Right cardiac atrium (tissue), 5 donors: ENCODE data around the gene GGT6. TPM values are rescaled to one million over a fixed set of nuclear protein-coding genes. Genes with fewer than 3 reads are reported as not detected.

Source experiments
- ATAC-seq, 2 donors: fragments of 200-7000 bp; cut with Tn5 transposase; one replicate each; pipeline versions ENCODE4 v1.8.0 to v1.9.1; 2020; ENCODE audit warnings: moderate library complexity in 2 of 2, mild to moderate bottlenecking in 1 of 2
- DNase-seq, 3 donors: peaks; one replicate each; pipeline ENCODE4 v3.0.0-alpha.2; 2020
- H3K27ac ChIP-seq: one replicate; pipeline ENCODE4 v1.5.1; 2013; ENCODE audit warnings: mild to moderate bottlenecking, low read length, control low read depth, moderate library complexity
- H3K27me3 ChIP-seq: one replicate; pipeline ENCODE4 v1.6.1; 2013; ENCODE audit not compliant: control insufficient read depth, insufficient read depth
- H3K4me1 ChIP-seq: one replicate; pipeline ENCODE4 v1.6.1; 2013; ENCODE audit warnings: low read length; ENCODE audit not compliant: control insufficient read depth, insufficient read depth
- H3K4me3 ChIP-seq: one replicate; pipeline ENCODE4 v1.5.1; 2013; ENCODE audit warnings: low read length, control low read depth
- H3K9me3 ChIP-seq: one replicate; pipeline ENCODE4 v1.6.1; 2013; ENCODE audit warnings: low read length; ENCODE audit not compliant: control insufficient read depth
- WGBS: extraction: QIAGEN DNeasy Blood & Tissue Kit; methylation state at CpG from one replicate; pipeline ENCODE4 v1.1.7; 2013; 5-methylcytosine and 5-hydroxymethylcytosine counted together
- intact Hi-C, 4 donors: fragments of 100-400 bp; cut with DNase I; formaldehyde crosslinking; loops; one replicate each; pipeline versions ENCODE4 v1.11.0 to v1.14.0; 2022 to 2023
- polyA plus RNA-seq: library from polyadenylated mRNA; stranded (reverse); fragments of 200-250 nt; gene quantifications from one replicate; pipeline ENCODE4 v1.2.3, GENCODE V29; 2013
- total RNA-seq, 4 donors: library from RNA; stranded (reverse); fragmentation: NEBNext Ultra II Directional; extraction: Animal tissue kit (Norgen Biotek cat#: 25700); gene quantifications; one replicate each; pipeline ENCODE4 v1.2.1, GENCODE V29; 2021
- donor health status: healthy with polysubstance abuse.
- donor health status: DM: no; HTN: yes; CAD: no.
- donor health status: DM: no; HTN: no; CAD: no.
- donor health status: DM: no; HTN: yes; CAD: no; lungs with severe emphysema.
- donor health status: DM: yes; HTN: yes; CAD: no.

GGT6 gene
- total and polyA plus RNA-seq, 5 donors = not detected

GRCh38 chr17:4542726-4543191 is 17.6 kb downstream of the GGT6 start:
- intact Hi-C loops = loop anchor here in 1 of 4 donors (5.0 kb wide), 1 partner anchor 120 kb away; no protein-coding TSS in a partner anchor
- 96% methylated on average over 19 of the region's 19 CpGs for WGBS
- Histone ChIP-seq H3K9me3 (no peaks in the 10 kb centered on the region), H3K4me1 (peaks cover under 1% of the 10 kb centered on the region), H3K27ac (no peak overlapping the region), H3K27me3 (no peaks in the 10 kb centered on the region), H3K4me3 (no peak overlapping the region)
- ATAC-seq (no peak), DNase-seq (peak in 1 of 3 donors; percentile 19)

GRCh38 chr17:4542003-4542725 is 18.2 kb downstream of the GGT6 start:
- ATAC-seq = no peak
- peak in 2 of 3 donors; percentile 12 to 48 for DNase-seq
- 91% methylated on average over 14 of the region's 14 CpGs for WGBS
- Histone ChIP-seq H3K27ac (no peak overlapping the region), H3K27me3 (no peaks in the 10 kb centered on the region), H3K4me1 (peaks cover 6% of the 10 kb centered on the region), H3K9me3 (no peaks in the 10 kb centered on the region), H3K4me3 (no peak overlapping the region)
- intact Hi-C loops = loop anchor here in 1 of 4 donors (5.0 kb wide), 1 partner anchor 120 kb away; no protein-coding TSS in a partner anchor

GRCh38 chr17:4541328-4542002 is 18.9 kb downstream of the GGT6 start:
- ATAC-seq = peak in 1 of 2 donors; percentile 0
- H3K27me3 ChIP-seq = no peaks in the 10 kb centered on the region
- H3K4me1 ChIP-seq = peaks cover 12% of the 10 kb centered on the region
- 72% methylated on average over 29 of the region's 29 CpGs for WGBS
- H3K4me3 ChIP-seq = no peak overlapping the region
- DNase-seq = peak; percentile 22 to 71 (median 64)
- no peaks in the 10 kb centered on the region for H3K9me3 ChIP-seq
- H3K27ac ChIP-seq = no peak overlapping the region
- intact Hi-C loops = loop anchor here in 1 of 4 donors (5.0 kb wide), 1 partner anchor 119 kb away; no protein-coding TSS in a partner anchor

GRCh38 chr17:4540687-4541327 is 19.6 kb downstream of the GGT6 start:
- H3K4me1 ChIP-seq = peaks cover 16% of the 10 kb centered on the region
- H3K4me3 ChIP-seq = no peak overlapping the region
- no peaks in the 10 kb centered on the region for H3K27me3 ChIP-seq
- 71% methylated on average over 15 of the region's 15 CpGs for WGBS
- DNase-seq (peak; percentile 62 to 85 (median 77)), ATAC-seq (peak; percentile 36 to 58)
- peak overlapping the region; percentile 23 for H3K27ac ChIP-seq
- intact Hi-C loops = loop anchor here in 1 of 4 donors (5.0 kb wide), 1 partner anchor 119 kb away; no protein-coding TSS in a partner anchor
- H3K9me3 ChIP-seq = no peaks in the 10 kb centered on the region

- no peaks in the 10 kb centered on the region for H3K9me3 ChIP-seq
- no peak overlapping the region for H3K4me3 ChIP-seq
- intact Hi-C loops = loop anchor here in 1 of 4 donors (5.0 kb wide), 1 partner anchor 118 kb away; no protein-coding TSS in a partner anchor
- peaks cover 16% of the 10 kb centered on the region for H3K4me1 ChIP-seq
- peak overlapping the region; percentile 23 for H3K27ac ChIP-seq
- 70% methylated on average over 14 of the region's 14 CpGs for WGBS
- ATAC-seq (peak in 1 of 2 donors; percentile 1), DNase-seq (peak; percentile 21 to 64 (median 54))
- H3K27me3 ChIP-seq = no peaks in the 10 kb centered on the region
Observed at GRCh38 chr17:4540224-4540651, 20.1 kb downstream of the GGT6 start.

- Histone ChIP-seq H3K27ac (no peak overlapping the region), H3K4me3 (no peak overlapping the region), H3K9me3 (no peaks in the 10 kb centered on the region), H3K4me1 (peaks cover 16% of the 10 kb centered on the region), H3K27me3 (no peaks in the 10 kb centered on the region)
- 92% methylated on average over 26 of the region's 26 CpGs for WGBS
- ATAC-seq (no peak), DNase-seq (peak; percentile 24 to 66 (median 51))
- intact Hi-C loops = loop anchor here in 1 of 4 donors (5.0 kb wide), 1 partner anchor 117 kb away; no protein-coding TSS in a partner anchor
Observed at GRCh38 chr17:4539576-4540223, 20.7 kb downstream of the GGT6 start.

- Histone ChIP-seq H3K9me3 (no peaks in the 10 kb centered on the region), H3K27ac (no peak overlapping the region), H3K4me3 (no peak overlapping the region), H3K27me3 (no peaks in the 10 kb centered on the region), H3K4me1 (peaks cover 22% of the 10 kb centered on the region)
- WGBS = 90% methylated on average over 8 of the region's 8 CpGs
- DNase-seq (peak in 1 of 3 donors; percentile 7), ATAC-seq (no peak)
- intact Hi-C loops = no loop called here
Observed at GRCh38 chr17:4539025-4539424, 21.4 kb downstream of the GGT6 start.

- WGBS = 61% methylated on average over 13 of the region's 13 CpGs
Observed at GRCh38 chr17:4538236-4539002, 22.0 kb downstream of the GGT6 start.

GRCh38 chr17:4537451-4538235 is 22.7 kb downstream of the GGT6 start:
- H3K27ac ChIP-seq = peak overlapping the region; percentile 13
- ATAC-seq (peak in 1 of 2 donors; percentile 1), DNase-seq (peak; percentile 42 to 79 (median 77))
- no peaks in the 10 kb centered on the region for H3K9me3 ChIP-seq
- no peak overlapping the region for H3K4me3 ChIP-seq
- H3K27me3 ChIP-seq = no peaks in the 10 kb centered on the region
- intact Hi-C loops = no loop called here
- WGBS = 60% methylated on average over 19 of the region's 19 CpGs
- H3K4me1 ChIP-seq = peaks cover 22% of the 10 kb centered on the region

More at GRCh38 chr17:4538236-4539002, 22.0 kb downstream of the GGT6 start:
- Histone ChIP-seq H3K27me3 (no peaks in the 10 kb centered on the region), H3K4me3 (no peak overlapping the region), H3K27ac (no peak overlapping the region), H3K9me3 (no peaks in the 10 kb centered on the region), H3K4me1 (peaks cover 22% of the 10 kb centered on the region)
- peak in 2 of 3 donors; percentile 63 to 72 for DNase-seq
- ATAC-seq = no peak
- intact Hi-C loops = no loop called here
